ENCODE results near the gene RGS6.

The RGS6 gene

GRCh38 chr14:71994416-71994815, 62.2 kb downstream of the RGS6 start:
- no peaks in the 10 kb centered on the region for H3K4me1 ChIP-seq (ENCODE audit: control insufficient read depth in 1 of 2, insufficient read depth in 1 of 2, low read depth in 1 of 2, low read length in 1 of 2)
- no peak overlapping the region for H3K27ac ChIP-seq
- H3K27me3 ChIP-seq, result no peaks in the 10 kb centered on the region
- no peaks in the 10 kb centered on the region for H3K9me3 ChIP-seq
- H3K4me3 ChIP-seq (ENCODE audit: low read depth in 1 of 2, low read length in 1 of 2), result no peak overlapping the region
- TF ChIP-seq, protein P1, sequence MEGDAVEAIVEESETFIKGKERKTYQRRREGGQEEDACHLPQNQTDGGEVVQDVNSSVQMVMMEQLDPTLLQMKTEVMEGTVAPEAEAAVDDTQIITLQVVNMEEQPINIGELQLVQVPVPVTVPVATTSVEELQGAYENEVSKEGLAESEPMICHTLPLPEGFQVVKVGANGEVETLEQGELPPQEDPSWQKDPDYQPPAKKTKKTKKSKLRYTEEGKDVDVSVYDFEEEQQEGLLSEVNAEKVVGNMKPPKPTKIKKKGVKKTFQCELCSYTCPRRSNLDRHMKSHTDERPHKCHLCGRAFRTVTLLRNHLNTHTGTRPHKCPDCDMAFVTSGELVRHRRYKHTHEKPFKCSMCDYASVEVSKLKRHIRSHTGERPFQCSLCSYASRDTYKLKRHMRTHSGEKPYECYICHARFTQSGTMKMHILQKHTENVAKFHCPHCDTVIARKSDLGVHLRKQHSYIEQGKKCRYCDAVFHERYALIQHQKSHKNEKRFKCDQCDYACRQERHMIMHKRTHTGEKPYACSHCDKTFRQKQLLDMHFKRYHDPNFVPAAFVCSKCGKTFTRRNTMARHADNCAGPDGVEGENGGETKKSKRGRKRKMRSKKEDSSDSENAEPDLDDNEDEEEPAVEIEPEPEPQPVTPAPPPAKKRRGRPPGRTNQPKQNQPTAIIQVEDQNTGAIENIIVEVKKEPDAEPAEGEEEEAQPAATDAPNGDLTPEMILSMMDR (IDR thresholded peaks at IDR 0.05), result no peak
- H3K36me3 ChIP-seq, result no peaks in the 10 kb centered on the region

DNA sequence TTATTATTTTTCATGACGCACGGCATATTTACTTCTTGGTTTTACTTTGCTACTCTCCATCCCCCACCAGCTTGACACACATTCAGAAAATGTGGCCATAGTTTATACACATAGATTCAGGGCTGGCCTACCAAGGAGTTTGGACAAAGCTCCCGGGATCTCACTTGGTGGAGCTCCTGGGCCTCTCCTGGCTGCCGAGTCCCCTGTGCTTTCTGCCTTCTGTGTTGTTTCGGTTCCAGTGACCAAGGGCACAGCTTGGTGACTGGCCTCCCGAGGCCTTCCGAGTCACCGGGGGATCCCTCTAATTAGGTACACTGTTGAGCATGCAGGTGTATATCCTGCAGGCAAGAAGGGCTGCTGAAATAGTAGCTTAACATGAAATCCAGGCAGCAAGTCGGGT, 63.5 kb downstream of the RGS6 start:
- Histone ChIP-seq H3K36me3 (no peaks in the 10 kb centered on the region), H3K9me3 (no peaks in the 10 kb centered on the region), H3K4me3 (ENCODE audit: low read depth in 1 of 2, low read length in 1 of 2) (no peak overlapping the region), H3K27me3 (no peaks in the 10 kb centered on the region), H3K4me1 (ENCODE audit: control insufficient read depth in 1 of 2, insufficient read depth in 1 of 2, low read depth in 1 of 2, low read length in 1 of 2) (no peaks in the 10 kb centered on the region), H3K27ac (no peak overlapping the region)
- TF ChIP-seq, protein P1 (IDR thresholded peaks at IDR 0.05), result no peak

- H3K27me3 ChIP-seq, result no peaks in the 10 kb centered on the region
- TF ChIP-seq, protein P1 (IDR thresholded peaks at IDR 0.05), result no peak
- no peaks in the 10 kb centered on the region for H3K4me1 ChIP-seq (ENCODE audit: control insufficient read depth in 1 of 2, insufficient read depth in 1 of 2, low read depth in 1 of 2, low read length in 1 of 2)
- no peaks in the 10 kb centered on the region for H3K9me3 ChIP-seq
- H3K36me3 ChIP-seq, result no peaks in the 10 kb centered on the region
- H3K4me3 ChIP-seq (ENCODE audit: low read depth in 1 of 2, low read length in 1 of 2), result no peak overlapping the region
- H3K27ac ChIP-seq, result no peak overlapping the region
Observed at GRCh38 chr14:71996610-71997009, 64.4 kb downstream of the RGS6 start.

DNA sequence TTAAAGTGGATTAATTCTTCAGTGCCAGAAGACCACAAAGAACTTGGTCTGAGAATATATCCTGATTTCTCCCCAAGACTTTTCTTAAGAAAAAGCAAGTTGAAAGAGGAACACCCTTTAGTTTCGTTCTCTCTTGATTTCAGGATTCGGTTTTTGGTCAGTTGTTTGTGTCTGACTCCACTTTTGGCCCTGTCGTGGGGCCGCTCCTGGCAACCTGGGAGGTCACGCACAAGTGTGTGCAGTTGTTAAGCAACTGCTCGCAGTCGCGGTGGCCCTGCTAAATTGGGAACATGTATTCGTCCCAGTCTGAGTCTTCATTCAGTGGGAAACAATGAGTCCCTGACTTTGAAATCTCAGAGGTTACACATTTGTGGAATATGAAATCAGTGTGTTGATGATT, 68.7 kb downstream of the RGS6 start:
- H3K9me3 ChIP-seq, result no peaks in the 10 kb centered on the region
- TF ChIP-seq, protein P1 (IDR thresholded peaks at IDR 0.05), result no peak
- H3K27me3 ChIP-seq, result no peaks in the 10 kb centered on the region
- H3K4me1 ChIP-seq (ENCODE audit: control insufficient read depth in 1 of 2, insufficient read depth in 1 of 2, low read depth in 1 of 2, low read length in 1 of 2), result no peaks in the 10 kb centered on the region
- no peak overlapping the region for H3K4me3 ChIP-seq (ENCODE audit: low read depth in 1 of 2, low read length in 1 of 2)
- no peak overlapping the region for H3K27ac ChIP-seq
- H3K36me3 ChIP-seq, result no peaks in the 10 kb centered on the region

- Histone ChIP-seq H3K4me1 (ENCODE audit: control insufficient read depth in 1 of 2, insufficient read depth in 1 of 2, low read depth in 1 of 2, low read length in 1 of 2) (no peaks in the 10 kb centered on the region), H3K27me3 (no peaks in the 10 kb centered on the region)
- TF ChIP-seq, protein P1 (IDR thresholded peaks at IDR 0.05), result no peak
Observed at GRCh38 chr14:72002731-72003130, 70.5 kb downstream of the RGS6 start.

DNA sequence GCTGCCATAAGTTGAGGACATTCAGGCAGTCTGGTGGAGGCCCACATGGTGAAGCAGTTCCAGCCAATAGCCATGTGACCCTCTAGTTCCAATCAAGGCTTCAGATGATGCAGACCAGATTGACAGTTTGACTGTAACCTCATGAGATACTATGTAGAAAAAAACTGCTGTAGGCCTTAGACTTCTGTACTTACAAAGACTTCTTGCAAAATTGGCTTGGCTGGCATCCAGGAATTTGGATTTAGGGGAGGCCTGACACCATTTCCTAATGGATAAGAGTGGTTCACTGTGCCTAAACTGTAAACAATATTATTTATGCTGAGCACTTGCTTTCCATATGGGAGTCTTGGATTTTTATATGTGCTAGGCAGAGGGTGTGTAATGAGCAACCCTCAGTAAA, 76.4 kb downstream of the RGS6 start:
- TF ChIP-seq, protein P1 (IDR thresholded peaks at IDR 0.05), result no peak
- Histone ChIP-seq H3K4me1 (ENCODE audit: control insufficient read depth in 1 of 2, insufficient read depth in 1 of 2, low read depth in 1 of 2, low read length in 1 of 2) (no peaks in the 10 kb centered on the region), H3K27ac (no peak overlapping the region), H3K36me3 (no peaks in the 10 kb centered on the region), H3K27me3 (no peaks in the 10 kb centered on the region), H3K9me3 (no peaks in the 10 kb centered on the region), H3K4me3 (ENCODE audit: low read depth in 1 of 2, low read length in 1 of 2) (no peak overlapping the region)

More at GRCh38 chr14:72002731-72003130, 70.5 kb downstream of the RGS6 start:
- no peak overlapping the region for H3K4me3 ChIP-seq (ENCODE audit: low read depth in 1 of 2, low read length in 1 of 2)
- H3K9me3 ChIP-seq, result no peaks in the 10 kb centered on the region
- no peak overlapping the region for H3K27ac ChIP-seq
- no peaks in the 10 kb centered on the region for H3K36me3 ChIP-seq

Measured in neutrophil (primary cell).